Trophoblast cell (in vitro differentiated cells and primary cell): ENCODE results near the gene CADPS.

ENCODE experiments used
- DNase-seq, 2 donors: peaks; one replicate each; pipeline ENCODE4 v3.0.0-alpha.2; 2016
- H2AFZ ChIP-seq: 2 replicates; pipeline ENCODE4 v1.6.1; 2013; ENCODE audit warnings: low read length, moderate library complexity, mild to moderate bottlenecking; ENCODE audit not compliant: insufficient read depth, poor library complexity
- H2AK5ac ChIP-seq: 2 replicates; pipeline ENCODE4 v1.6.1; 2013; ENCODE audit warnings: mild to moderate bottlenecking, low read length
- H2BK120ac ChIP-seq: 2 replicates; pipeline ENCODE4 v1.6.1; 2013; ENCODE audit warnings: low read length, mild to moderate bottlenecking, moderate library complexity; ENCODE audit not compliant: insufficient read depth, poor library complexity
- H2BK12ac ChIP-seq: 2 replicates; pipeline ENCODE4 v1.6.1; 2013; ENCODE audit warnings: mild to moderate bottlenecking, low read length, moderate library complexity
- H2BK5ac ChIP-seq: 2 replicates; pipeline ENCODE4 v1.6.1; 2013; ENCODE audit warnings: low read length, low read depth, moderate library complexity, mild to moderate bottlenecking; ENCODE audit not compliant: poor library complexity
- H3K14ac ChIP-seq: 2 replicates; pipeline ENCODE4 v1.6.1; 2013; ENCODE audit warnings: mild to moderate bottlenecking, low read length
- H3K18ac ChIP-seq: 2 replicates; pipeline ENCODE4 v1.6.1; 2013; ENCODE audit warnings: mild to moderate bottlenecking, low read length
- H3K23ac ChIP-seq: 2 replicates; pipeline ENCODE4 v1.6.1; 2013; ENCODE audit warnings: low read length
- H3K27ac ChIP-seq: 2 replicates; pipeline ENCODE4 v1.5.1; 2013; ENCODE audit warnings: low read depth, mild to moderate bottlenecking, inconsistent platforms, low read length, moderate library complexity
- H3K27me3 ChIP-seq: 2 replicates; pipeline ENCODE4 v1.6.1; 2013; ENCODE audit warnings: inconsistent platforms, mild to moderate bottlenecking, low read length, moderate library complexity; ENCODE audit not compliant: insufficient read depth
- H3K36me3 ChIP-seq, 2 experiments: 1 replicate in 1 of 2; 2 replicates in 1 of 2; pipeline ENCODE4 v1.6.1; 2013; ENCODE audit warnings: low read length in 2 of 2, mild to moderate bottlenecking in 2 of 2, moderate library complexity in 1 of 2; ENCODE audit not compliant: insufficient read depth in 2 of 2, control insufficient read depth in 1 of 2
- H3K4ac ChIP-seq: 2 replicates; pipeline ENCODE4 v1.6.1; 2013; ENCODE audit warnings: low read depth, mild to moderate bottlenecking, low read length, moderate library complexity
- H3K4me1 ChIP-seq, 2 experiments: 1 replicate in 1 of 2; 2 replicates in 1 of 2; pipeline ENCODE4 v1.6.1; 2013; ENCODE audit warnings: low read length in 2 of 2, mild to moderate bottlenecking in 2 of 2, moderate library complexity in 1 of 2; ENCODE audit not compliant: insufficient read depth in 2 of 2, control insufficient read depth in 1 of 2
- H3K4me2 ChIP-seq: 2 replicates; pipeline ENCODE4 v1.6.1; 2013; ENCODE audit warnings: inconsistent platforms, mild to moderate bottlenecking, low read length, moderate library complexity
- H3K4me3 ChIP-seq: 2 replicates; pipeline ENCODE4 v1.5.1; 2013; ENCODE audit warnings: mild to moderate bottlenecking, low read depth, low read length, inconsistent platforms
- H3K79me1 ChIP-seq: one replicate; pipeline ENCODE4 v1.6.1; 2013; ENCODE audit warnings: low read length
- H3K79me2 ChIP-seq: 2 replicates; pipeline ENCODE4 v1.6.1; 2013; ENCODE audit warnings: low read length, mild to moderate bottlenecking; ENCODE audit not compliant: control insufficient read depth, insufficient read depth, poor library complexity
- H3K9ac ChIP-seq: 2 replicates; pipeline ENCODE4 v1.6.1; 2013; ENCODE audit warnings: mild to moderate bottlenecking, low read length
- H3K9me3 ChIP-seq: 2 replicates; pipeline ENCODE4 v1.6.1; 2013; ENCODE audit warnings: low read depth, mild to moderate bottlenecking, control low read depth, inconsistent platforms, low read length; ENCODE audit not compliant: insufficient read depth
- H4K12ac ChIP-seq: 2 replicates; pipeline ENCODE4 v1.6.1; 2013; ENCODE audit warnings: low read depth, mild to moderate bottlenecking, low read length, moderate library complexity
- H4K8ac ChIP-seq: 2 replicates; pipeline ENCODE4 v1.6.1; 2013; ENCODE audit warnings: low read depth, mild to moderate bottlenecking, low read length, moderate library complexity
- H4K91ac ChIP-seq: one replicate; pipeline ENCODE4 v1.6.1; 2013; ENCODE audit warnings: low read depth, mild to moderate bottlenecking, low read length, moderate library complexity
- WGBS: extraction: QIAGEN DNeasy Blood & Tissue Kit; methylation state at CpG from one replicate; pipeline ENCODE4 v1.1.7; 2013; ENCODE audit warnings: missing lambda C conversion rate; ENCODE audit not compliant: insufficient read length, insufficient coverage; ENCODE audit errors: extremely low coverage; 5-methylcytosine and 5-hydroxymethylcytosine counted together

The CADPS gene

GRCh38 chr3:62602129-62602770 is 273.0 kb downstream of the CADPS start:
- Histone ChIP-seq H3K18ac (no peak overlapping the region), H3K9ac (no peak overlapping the region), H3K79me1 (no peaks in the 10 kb centered on the region), H3K14ac (no peak overlapping the region), H3K4me3 (no peak overlapping the region), H3K36me3 (no peaks in the 10 kb centered on the region), H4K8ac (no peak overlapping the region), H2BK120ac (no peak overlapping the region), H3K4me1 (no peaks in the 10 kb centered on the region), H3K27me3 (no peaks in the 10 kb centered on the region), H3K9me3 (peaks cover 2% of the 10 kb centered on the region), H3K4ac (no peak overlapping the region), H2BK12ac (no peak overlapping the region), H4K12ac (no peak overlapping the region), H2AK5ac (no peak overlapping the region), H3K79me2 (no peaks in the 10 kb centered on the region), H4K91ac (no peak overlapping the region), H2BK5ac (no peak overlapping the region), H3K27ac (no peak overlapping the region), H3K4me2 (no peak overlapping the region), H3K23ac (no peak overlapping the region), H2AFZ (no peak overlapping the region)
- no peak for DNase-seq
- WGBS = no CpG with 5 or more reads among the region's 10 CpGs

- Histone ChIP-seq H2BK5ac (no peak overlapping the region), H2AFZ (no peak overlapping the region), H2BK12ac (no peak overlapping the region), H3K79me2 (no peaks in the 10 kb centered on the region), H3K4me2 (no peak overlapping the region), H3K27ac (no peak overlapping the region), H2BK120ac (no peak overlapping the region), H3K27me3 (no peaks in the 10 kb centered on the region), H2AK5ac (no peak overlapping the region), H3K23ac (no peak overlapping the region), H4K8ac (no peak overlapping the region), H3K36me3 (no peaks in the 10 kb centered on the region), H3K79me1 (no peaks in the 10 kb centered on the region), H3K9ac (no peak overlapping the region), H3K9me3 (no peaks in the 10 kb centered on the region), H3K4ac (no peak overlapping the region), H4K12ac (no peak overlapping the region), H4K91ac (no peak overlapping the region), H3K18ac (no peak overlapping the region), H3K4me3 (no peak overlapping the region), H3K4me1 (no peaks in the 10 kb centered on the region), H3K14ac (no peak overlapping the region)
- no peak for DNase-seq
- no CpG with 5 or more reads among the region's 7 CpGs for WGBS
Observed at GRCh38 chr3:62601238-62602070, 273.8 kb downstream of the CADPS start.

- Histone ChIP-seq H3K36me3 (no peaks in the 10 kb centered on the region), H3K18ac (no peak overlapping the region), H3K9ac (no peak overlapping the region), H3K4me3 (no peak overlapping the region), H4K91ac (no peak overlapping the region), H4K8ac (no peak overlapping the region), H3K23ac (peak overlapping the region; percentile 99), H3K14ac (no peak overlapping the region), H2AFZ (no peak overlapping the region), H3K27me3 (no peaks in the 10 kb centered on the region), H3K4me2 (no peak overlapping the region), H2BK12ac (no peak overlapping the region), H3K79me2 (no peaks in the 10 kb centered on the region), H3K9me3 (no peaks in the 10 kb centered on the region), H3K4ac (no peak overlapping the region), H4K12ac (no peak overlapping the region), H2BK120ac (no peak overlapping the region), H3K4me1 (no peaks in the 10 kb centered on the region), H3K79me1 (no peaks in the 10 kb centered on the region), H3K27ac (no peak overlapping the region), H2BK5ac (no peak overlapping the region), H2AK5ac (no peak overlapping the region)
- no CpG with 5 or more reads among the region's 2 CpGs for WGBS
- no peak for DNase-seq
Observed at GRCh38 chr3:62600033-62600432, 275.2 kb downstream of the CADPS start.

GRCh38 chr3:62597491-62597890 is 277.7 kb downstream of the CADPS start:
- no peaks in the 10 kb centered on the region for H3K4me1 ChIP-seq
- no peak overlapping the region for H3K23ac ChIP-seq
- no peak overlapping the region for H3K14ac ChIP-seq
- no peak overlapping the region for H3K4me2 ChIP-seq
- no peak overlapping the region for H2BK12ac ChIP-seq
- H3K4me3 ChIP-seq = no peak overlapping the region
- H2BK120ac ChIP-seq = no peak overlapping the region
- no peak overlapping the region for H3K18ac ChIP-seq
- H4K8ac ChIP-seq = no peak overlapping the region
- H3K27ac ChIP-seq = no peak overlapping the region
- no peak overlapping the region for H4K12ac ChIP-seq
- H3K4ac ChIP-seq = no peak overlapping the region
- no peak overlapping the region for H2BK5ac ChIP-seq
- no peaks in the 10 kb centered on the region for H3K27me3 ChIP-seq
- no peak overlapping the region for H2AFZ ChIP-seq
- no CpG with 5 or more reads among the region's 4 CpGs for whole genome bisulfite sequencing
- no peaks in the 10 kb centered on the region for H3K9me3 ChIP-seq
- no peak overlapping the region for H4K91ac ChIP-seq
- no peaks in the 10 kb centered on the region for H3K79me2 ChIP-seq
- no peak overlapping the region for H3K9ac ChIP-seq
- H3K36me3 ChIP-seq = no peaks in the 10 kb centered on the region
- DNase-seq = no peak
- no peak overlapping the region for H2AK5ac ChIP-seq
- no peaks in the 10 kb centered on the region for H3K79me1 ChIP-seq
